ENCODE measurements around the gene PHRF1.

PHRF1 gene

GRCh38 chr11:587546-587945, 11.3 kb downstream of the PHRF1 start:
- no peak for DNase-seq (ENCODE audit: extremely low spot score, insufficient read length, low read depth)
- no peak for FAIRE-seq

GRCh38 chr11:587978-588380, 11.7 kb downstream of the PHRF1 start:
- DNase-seq (ENCODE audit: extremely low spot score, insufficient read length, low read depth) (no peak), FAIRE-seq (no peak)

DNA sequence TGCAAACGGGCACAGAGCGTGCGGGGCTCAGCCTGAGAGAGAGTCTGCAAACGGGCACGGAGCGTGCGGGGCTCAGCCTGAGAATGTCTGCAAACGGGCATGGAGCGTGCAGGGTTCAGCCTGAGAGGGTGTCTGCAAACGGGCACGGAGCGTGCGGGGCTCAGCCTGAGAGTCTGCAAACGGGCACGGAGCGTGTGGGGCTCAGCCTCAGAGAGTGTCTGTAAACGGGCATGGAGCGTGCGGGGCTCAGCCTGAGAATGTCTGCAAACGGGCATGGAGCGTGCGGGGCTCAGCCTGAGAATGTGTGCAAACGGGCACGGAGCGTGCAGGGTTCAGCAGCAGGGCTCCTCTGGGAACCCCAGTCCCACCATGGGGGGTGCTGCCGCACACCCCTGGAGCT, 13.5 kb downstream of the PHRF1 start:
- DNase-seq (ENCODE audit: extremely low spot score, insufficient read length, low read depth): no peak
- FAIRE-seq: no peak

- no peak for FAIRE-seq
- no peak for DNase-seq (ENCODE audit: extremely low spot score, insufficient read length, low read depth)
Measured at GRCh38 chr11:590997-591396, 14.7 kb downstream of the PHRF1 start.

DNA sequence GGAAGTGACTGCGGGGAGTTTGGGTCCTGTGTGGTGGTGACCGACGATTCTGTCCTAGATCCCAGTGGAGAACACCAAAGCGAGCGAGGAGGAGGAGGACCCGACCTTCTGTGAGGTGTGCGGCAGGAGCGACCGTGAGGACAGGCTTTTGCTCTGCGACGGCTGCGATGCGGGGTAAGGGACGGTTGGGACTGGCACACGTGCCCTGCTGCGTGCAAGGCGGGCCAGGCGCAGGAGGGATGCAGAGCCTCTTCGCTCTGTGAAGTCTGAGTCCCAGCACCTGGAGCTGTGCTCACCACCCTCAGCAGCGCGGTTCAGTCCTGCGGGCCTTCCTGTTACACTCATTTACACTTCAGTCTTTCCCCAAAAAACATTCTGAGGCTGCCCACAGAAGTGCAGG, 16.2 kb downstream of the PHRF1 start:
- FAIRE-seq: no peak
- no peak for DNase-seq (ENCODE audit: extremely low spot score, insufficient read length, low read depth)

- FAIRE-seq: no peak
- DNase-seq (ENCODE audit: extremely low spot score, insufficient read length, low read depth): no peak
Measured at GRCh38 chr11:592918-593317, 16.6 kb downstream of the PHRF1 start.

DNA sequence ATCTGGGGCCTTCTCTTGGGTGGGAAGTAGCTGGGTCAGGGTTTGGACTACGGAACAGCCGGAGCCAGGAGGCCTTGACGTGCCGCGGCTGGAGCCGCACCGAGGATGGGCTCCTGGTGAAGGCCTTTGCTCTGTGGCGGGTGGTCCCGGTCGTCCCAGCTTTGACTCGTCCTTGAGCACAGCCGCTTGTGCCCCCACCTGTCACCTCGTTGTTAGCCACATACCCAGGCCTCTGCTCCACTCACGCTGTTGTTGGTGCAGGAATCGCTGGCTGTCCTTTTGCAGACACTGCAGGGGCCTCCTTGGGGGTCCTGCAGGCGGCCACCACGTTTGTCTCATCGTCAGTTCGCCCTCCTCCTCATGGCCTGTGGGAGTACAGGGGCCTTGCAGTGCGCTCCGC, 17.1 kb downstream of the PHRF1 start:
- DNase-seq (ENCODE audit: extremely low spot score, insufficient read length, low read depth) (no peak), FAIRE-seq (no peak)

GRCh38 chr11:595400-595799, 19.1 kb downstream of the PHRF1 start:
- DNase-seq (ENCODE audit: extremely low spot score, insufficient read length, low read depth) (no peak), FAIRE-seq (no peak)

GRCh38 chr11:596374-596773, 20.1 kb downstream of the PHRF1 start:
- FAIRE-seq (no peak), DNase-seq (ENCODE audit: extremely low spot score, insufficient read length, low read depth) (no peak)

DNA sequence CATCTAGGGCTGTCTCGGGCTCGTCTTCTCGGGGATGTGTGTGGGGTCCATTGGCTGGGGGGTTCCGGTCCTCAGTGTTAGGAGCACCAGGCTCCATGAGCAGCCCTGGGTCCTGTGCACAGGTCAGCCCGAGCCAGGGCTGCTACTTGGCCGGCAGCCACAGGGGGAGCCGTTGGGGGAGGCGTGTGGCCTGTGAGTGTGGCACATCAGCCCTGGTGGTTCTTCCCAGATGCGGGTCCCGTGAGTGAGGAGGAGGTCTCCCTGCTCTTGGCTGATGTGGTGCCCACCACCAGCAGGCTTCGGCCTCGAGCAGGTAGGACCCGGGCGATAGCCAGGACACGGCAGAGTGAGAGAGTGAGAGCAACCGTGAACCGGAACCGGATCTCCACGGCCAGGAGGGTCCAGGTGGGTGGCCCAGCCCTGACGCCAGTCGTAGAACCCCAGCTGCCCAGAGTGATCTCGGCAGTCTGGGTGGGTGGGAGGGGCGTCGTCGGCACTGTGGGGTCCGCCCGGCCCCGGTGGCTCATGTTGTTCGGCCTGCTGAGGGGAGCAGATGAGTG, 21.0 kb downstream of the PHRF1 start:
- FAIRE-seq: no peak

GRCh38 chr11:598005-598680, 21.9 kb downstream of the PHRF1 start:
- DNase-seq (ENCODE audit: extremely low spot score, insufficient read length, low read depth) (no peak), FAIRE-seq (no peak)

More for the DNA sequence above, 21.0 kb downstream of the PHRF1 start:
- no peak for DNase-seq (ENCODE audit: extremely low spot score, insufficient read length, low read depth)

DNA sequence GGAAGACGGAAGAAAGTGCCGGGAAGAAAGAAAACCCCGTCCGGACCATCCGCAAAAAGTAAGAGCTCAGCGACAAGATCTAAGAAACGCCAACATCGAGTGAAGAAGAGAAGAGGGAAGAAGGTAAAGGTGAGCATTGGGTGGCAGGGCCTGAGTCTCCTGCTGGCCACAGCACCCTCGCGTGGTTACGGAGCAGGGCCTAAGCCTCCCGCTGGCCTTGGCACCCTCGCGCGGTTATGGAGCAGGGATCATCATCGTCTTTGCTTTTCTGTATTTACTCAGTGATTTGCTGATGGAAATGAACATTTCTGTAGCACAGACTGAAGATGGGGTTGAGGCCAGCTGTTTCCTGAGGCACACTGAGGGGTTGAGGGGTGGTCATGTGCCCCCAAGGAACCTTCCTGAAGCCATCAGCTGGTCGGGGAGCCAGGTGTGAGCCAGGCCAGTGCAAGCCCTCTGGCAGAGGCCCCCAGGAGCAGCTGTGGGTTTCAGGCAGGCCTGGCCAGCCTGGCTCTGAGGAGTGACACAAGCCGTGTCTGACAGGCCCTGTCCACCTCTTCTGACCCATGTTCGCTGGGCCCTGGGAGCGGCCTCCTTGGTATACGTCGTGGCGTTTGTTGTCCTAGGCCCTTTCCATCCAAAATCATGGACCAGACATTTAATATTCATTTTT, 25.4 kb downstream of the PHRF1 start:
- DNase-seq (ENCODE audit: extremely low spot score, insufficient read length, low read depth) (no peak), FAIRE-seq (no peak)

DNA sequence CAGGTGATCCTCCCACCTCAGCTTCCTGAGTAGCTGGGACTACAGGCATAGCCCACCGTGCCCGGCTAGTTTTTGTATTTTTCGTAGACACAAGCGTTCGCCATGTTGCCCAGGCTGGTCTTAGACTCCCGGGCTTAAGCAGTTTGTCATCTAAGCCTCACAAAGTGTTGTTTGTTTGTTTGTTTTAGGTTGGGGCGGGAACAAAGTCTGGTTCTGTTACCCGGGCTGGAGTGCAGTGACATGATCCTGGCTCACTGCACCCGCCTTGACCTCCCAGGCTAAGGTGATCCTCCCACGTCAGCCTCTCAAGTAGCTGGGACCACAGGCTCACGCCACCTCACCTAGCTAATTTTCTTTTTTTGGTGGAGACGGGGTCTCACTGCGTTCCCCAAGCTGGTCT, 26.9 kb downstream of the PHRF1 start:
- DNase-seq (ENCODE audit: extremely low spot score, insufficient read length, low read depth) (no peak), FAIRE-seq (no peak)

DNA sequence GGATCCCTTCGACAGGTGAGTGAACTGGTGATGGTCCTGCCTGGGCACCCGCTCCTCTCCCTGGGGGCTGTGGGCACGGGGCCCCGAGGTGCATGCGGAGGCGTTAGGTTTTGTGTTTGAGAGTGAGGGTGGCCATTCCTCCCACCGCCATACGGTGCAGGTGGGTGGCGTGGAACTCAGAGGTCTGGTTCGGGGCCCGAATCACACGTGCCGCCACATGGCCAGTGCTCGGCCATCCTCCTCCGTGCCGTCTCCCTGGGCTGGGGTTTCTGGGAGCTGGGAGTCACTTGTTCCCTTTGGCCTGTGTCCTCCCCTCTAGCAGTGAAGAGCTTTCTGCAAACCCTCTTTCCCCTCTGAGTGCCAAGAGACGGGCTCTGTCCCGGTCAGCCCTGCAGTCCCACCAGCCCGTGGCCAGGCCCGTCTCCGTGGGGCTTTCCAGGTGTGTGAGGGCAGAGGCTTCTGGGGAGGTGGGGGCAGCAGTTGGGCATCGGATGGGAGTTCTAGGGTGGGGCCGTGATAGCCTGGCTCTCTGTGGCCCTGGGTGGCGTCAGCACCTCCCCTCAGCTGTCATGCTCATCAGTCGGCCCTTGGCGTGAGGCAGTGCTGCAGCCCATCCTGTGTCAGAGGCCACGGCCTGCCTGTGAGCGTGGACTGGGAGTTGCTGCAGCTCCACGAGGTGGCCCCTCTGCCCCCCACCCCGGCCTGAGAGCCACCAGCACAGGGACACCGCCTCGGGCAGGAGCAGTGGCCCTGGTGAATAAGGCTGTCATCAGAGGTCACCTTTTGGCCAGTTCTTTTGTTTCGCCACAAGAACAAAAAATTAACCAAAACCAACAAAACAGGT, 29.2 kb downstream of the PHRF1 start:
- no peak for FAIRE-seq
- DNase-seq (ENCODE audit: extremely low spot score, insufficient read length, low read depth): no peak

DNA sequence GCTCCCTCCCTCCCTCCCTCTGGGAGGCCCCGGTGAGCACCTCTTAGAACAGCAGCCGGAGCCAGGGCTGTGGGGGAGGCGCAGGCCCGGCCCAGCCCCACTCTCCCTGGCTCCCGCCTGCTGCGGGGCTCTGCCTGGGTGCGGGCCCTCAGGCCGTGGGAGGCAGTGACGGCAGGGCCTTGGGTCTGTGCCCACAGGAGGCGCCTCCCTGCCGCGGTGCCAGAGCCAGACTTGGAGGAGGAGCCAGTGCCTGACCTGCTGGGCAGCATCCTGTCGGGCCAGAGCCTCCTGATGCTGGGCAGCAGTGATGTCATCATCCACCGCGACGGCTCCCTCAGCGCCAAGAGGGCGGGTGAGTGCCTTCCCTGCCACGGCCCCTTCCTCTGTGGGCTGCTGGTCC, 30.0 kb downstream of the PHRF1 start:
- DNase-seq (ENCODE audit: extremely low spot score, insufficient read length, low read depth) (no peak), FAIRE-seq (no peak)

GRCh38 chr11:607020-607780, 30.9 kb downstream of the PHRF1 start:
- no peak for FAIRE-seq
- DNase-seq (ENCODE audit: extremely low spot score, insufficient read length, low read depth): no peak

GRCh38 chr11:607971-608659, 31.8 kb downstream of the PHRF1 start:
- no peak for DNase-seq (ENCODE audit: extremely low spot score, insufficient read length, low read depth)
- FAIRE-seq: no peak

DNA sequence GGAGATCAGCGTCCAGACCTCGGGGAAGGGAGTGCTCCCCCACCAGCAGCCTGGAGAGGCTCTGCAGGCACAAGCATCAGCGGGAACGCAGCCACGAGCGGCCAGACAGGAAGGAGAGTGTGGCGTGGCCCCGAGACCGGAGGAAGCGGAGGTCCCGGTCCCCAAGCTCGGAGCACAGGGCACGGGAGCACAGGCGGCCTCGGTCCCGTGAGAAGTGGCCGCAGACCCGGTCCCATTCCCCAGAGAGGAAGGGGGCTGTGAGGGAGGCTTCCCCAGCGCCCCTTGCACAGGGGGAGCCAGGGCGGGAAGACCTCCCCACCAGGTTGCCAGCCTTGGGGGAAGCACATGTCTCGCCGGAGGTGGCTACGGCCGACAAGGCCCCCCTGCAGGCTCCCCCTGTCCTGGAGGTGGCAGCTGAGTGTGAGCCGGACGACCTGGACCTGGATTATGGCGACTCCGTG, 32.6 kb downstream of the PHRF1 start:
- FAIRE-seq (no peak), DNase-seq (ENCODE audit: extremely low spot score, insufficient read length, low read depth) (no peak)

DNA sequence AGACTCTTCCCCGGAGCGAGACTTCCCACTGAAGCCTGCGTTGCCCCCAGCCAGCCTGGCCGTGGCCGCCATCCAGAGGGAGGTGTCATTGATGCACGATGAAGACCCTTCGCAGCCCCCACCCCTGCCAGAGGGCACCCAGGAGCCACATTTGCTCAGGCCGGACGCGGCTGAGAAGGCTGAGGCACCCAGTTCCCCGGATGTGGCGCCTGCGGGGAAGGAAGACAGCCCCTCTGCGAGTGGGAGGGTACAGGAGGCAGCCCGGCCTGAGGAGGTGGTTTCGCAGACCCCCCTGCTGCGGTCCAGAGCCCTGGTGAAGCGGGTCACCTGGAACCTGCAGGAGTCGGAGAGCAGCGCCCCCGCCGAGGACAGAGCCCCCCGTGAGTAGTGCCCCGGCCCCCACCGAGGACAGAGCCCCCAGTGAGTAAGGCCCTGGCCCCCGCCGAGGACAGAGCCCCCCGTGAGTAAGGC, 33.1 kb downstream of the PHRF1 start:
- DNase-seq (ENCODE audit: extremely low spot score, insufficient read length, low read depth) (no peak), FAIRE-seq (no peak)

All from GM18507 (cell line).